K562 (cell line): ENCODE data around the gene FDX2. TPM values are rescaled to one million over a fixed set of nuclear protein-coding genes. Genes with fewer than 3 reads are reported as not detected.
A peak's percentile ranks its signal among the peaks of the same experiment; 100 is the strongest.

ENCODE experiments used
- ARID3A ChIP-seq: IDR thresholded peaks from 2 replicates; pipeline ENCODE4 v1.6.1; 2012; ENCODE audit warnings: low read depth, low read length, improper control_type of control experiment, borderline replicate concordance
- CBX2 ChIP-seq: fragments of 200-600 bp; sonication (generic); IDR thresholded peaks from one replicate; pipeline ENCODE4 v1.6.1; 2012; ENCODE audit warnings: mild to moderate bottlenecking, low read length, inconsistent platforms; ENCODE audit not compliant: insufficient read depth, poor library complexity, severe bottlenecking
- CBX3 ChIP-seq, 2 experiments: IDR thresholded peaks; 1 replicate in 1 of 2; 2 replicates in 1 of 2; pipeline ENCODE4 v1.6.1; 2012; ENCODE audit warnings: inconsistent platforms in 2 of 2, low read length in 2 of 2, borderline replicate concordance in 1 of 2, control low read depth in 1 of 2
- CCAR2 ChIP-seq: fragments of 200-400 bp; formaldehyde crosslinking; IDR thresholded peaks from 2 replicates; pipeline ENCODE4 v1.6.1; 2017; ENCODE audit warnings: mild to moderate bottlenecking, low read depth, low read length
- CEBPB ChIP-seq: fragments of 450-650 bp; IDR thresholded peaks from 2 replicates; pipeline ENCODE4 v1.6.1; 2016; ENCODE audit warnings: missing genetic modification characterization, missing compliant biosample characterization
- COPS2 ChIP-seq: fragments of 450-650 bp; conservative IDR thresholded peaks from 2 replicates; pipeline ENCODE4 v1.6.1; 2016; ENCODE audit warnings: mild to moderate bottlenecking, moderate library complexity
- FOXP1 ChIP-seq: sonication (generic); formaldehyde crosslinking; IDR thresholded peaks from 2 replicates; pipeline ENCODE4 v1.8.0; 2022; ENCODE audit warnings: mild to moderate bottlenecking, missing genetic modification reagents
- GATA2 ChIP-seq: sonication (generic); formaldehyde crosslinking; IDR thresholded peaks from 2 replicates; pipeline ENCODE4 v1.4.0; 2020; ENCODE audit warnings: mild to moderate bottlenecking, missing genetic modification reagents
- GTF2A2 ChIP-seq: IDR thresholded peaks from 2 replicates; pipeline ENCODE4 v1.6.1; 2016; ENCODE audit warnings: mild to moderate bottlenecking, missing genetic modification characterization, missing compliant biosample characterization
- L3MBTL2 ChIP-seq: fragments of 450-650 bp; IDR thresholded peaks from 2 replicates; pipeline ENCODE4 v1.6.1; 2016; ENCODE audit warnings: mild to moderate bottlenecking, moderate library complexity
- MIER1 ChIP-seq: fragments of 450-650 bp; IDR thresholded peaks from 2 replicates; pipeline ENCODE4 v1.6.1; 2016; ENCODE audit warnings: antibody characterized with exemption, mild to moderate bottlenecking, low read depth
- RFX7 ChIP-seq: fragments of 250-450 bp; sonication (Bioruptor Pico); IDR thresholded peaks from 2 replicates; pipeline ENCODE4 v1.5.1; 2021; ENCODE audit warnings: mild to moderate bottlenecking
- SMAD4 ChIP-seq: fragments of 250-450 bp; sonication (Bioruptor Pico); conservative IDR thresholded peaks from 2 replicates; pipeline ENCODE4 v1.8.0; 2021; ENCODE audit warnings: inconsistent platforms, mild to moderate bottlenecking, moderate library complexity
- SNIP1 ChIP-seq: fragments of 450-650 bp; IDR thresholded peaks from 2 replicates; pipeline ENCODE4 v1.7.1; 2017; ENCODE audit warnings: low read depth, mild to moderate bottlenecking
- SOX6 ChIP-seq: fragments of 450-650 bp; IDR thresholded peaks from 2 replicates; pipeline ENCODE4 v1.6.1; 2014; ENCODE audit warnings: mild to moderate bottlenecking
- YY1 ChIP-seq, 3 experiments: IDR thresholded peaks; 2 replicates each; pipeline ENCODE4 v1.6.1; 2011; ENCODE audit warnings: low read length in 2 of 3, mild to moderate bottlenecking in 2 of 3, moderate library complexity in 2 of 3, borderline replicate concordance in 1 of 3, control low read depth in 1 of 3, low read depth in 1 of 3; ENCODE audit not compliant: insufficient read depth in 3 of 3, insufficient replicate concordance in 2 of 3, control insufficient read depth in 1 of 3, insufficient read length in 1 of 3; ENCODE audit errors: extremely low read depth in 1 of 3
- ZBTB43 ChIP-seq: sonication (generic); formaldehyde crosslinking; IDR thresholded peaks from 2 replicates; pipeline ENCODE4 v1.8.0; 2023; ENCODE audit warnings: mild to moderate bottlenecking, missing genetic modification reagents
- ZBTB5 ChIP-seq: fragments of 450-650 bp; IDR thresholded peaks from 2 replicates; pipeline ENCODE4 v1.6.1; 2017; ENCODE audit warnings: antibody characterized with exemption
- ZNF143 ChIP-seq: sonication (generic); formaldehyde crosslinking; IDR thresholded peaks from 2 replicates; pipeline ENCODE4 v1.9.0; 2022; ENCODE audit warnings: mild to moderate bottlenecking, missing genetic modification reagents
- ZNF384 ChIP-seq: IDR thresholded peaks from 2 replicates; pipeline ENCODE4 v1.6.1; 2012; ENCODE audit warnings: low read depth, low read length, improper control_type of control experiment
- ZNF445 ChIP-seq: fragments of 250-450 bp; sonication (Bioruptor Pico); IDR thresholded peaks from 2 replicates; pipeline ENCODE4 v1.4.0; 2020; ENCODE audit warnings: low read depth, mild to moderate bottlenecking, moderate library complexity
- polyA plus RNA-seq, 8 experiments: library from polyadenylated mRNA; depleted of rRNA in 4 of 8; stranded (reverse) in 5 of 8; unstranded in 3 of 8; fragments of >200 nt; fragmentation: Nextera tagmentation in 2 of 8; fragmentation: Illumina TruSeq in 1 of 8; extraction: Ambion mirVana in 2 of 8; extraction: Trizol in 1 of 8; gene quantifications; 2 replicates each; pipeline versions ENCODE4 v1.2.1 to v1.2.3, GENCODE V29; 2011 to 2014; ENCODE audit warnings: inconsistent platforms in 1 of 8, missing spikeins in 1 of 8
- total RNA-seq, 7 experiments: library from RNA; depleted of rRNA in 6 of 7; stranded (reverse); fragments of >200 nt in 6 of 7; fragmentation: Illumina TruSeq in 2 of 7; extraction: Trizol in 2 of 7; gene quantifications; 2 replicates each; pipeline versions ENCODE4 v1.2.1 to v1.2.3, GENCODE V29; 2011 to 2021; ENCODE audit warnings: low replicate concordance in 1 of 7
- TF ChIP-seq, protein P1 (sequence below): fragments of 450-650 bp; formaldehyde crosslinking; IDR thresholded peaks from 2 replicates; pipeline ENCODE4 v1.4.0; 2022; ENCODE audit warnings: mild to moderate bottlenecking, moderate library complexity

FDX2 gene
- total and polyA plus RNA-seq, 9 of the 15 experiments (the other 6 are each of a cell fraction or from before 2014, with no cell fraction given) = 2.5 to 49.8 (median 29.7) TPM

- TF ChIP-seq CCAR2 = no peak
- no peak for TF ChIP-seq CEBPB
- TF ChIP-seq ZBTB5 = no peak
- no peak for TF ChIP-seq ZBTB43
- peak; percentile 87 for TF ChIP-seq GATA2 (CRISPR knock-in tag)
- TF ChIP-seq FOXP1 (CRISPR knock-in tag) = no peak
- TF ChIP-seq GTF2A2 (tag) = no peak
- TF ChIP-seq SNIP1 = no peak
- TF ChIP-seq ZNF143 (CRISPR knock-in tag) = no peak
- TF ChIP-seq YY1 (IDR thresholded peaks at IDR 0.05; ENCODE audit: borderline replicate concordance in 1 of 3, control insufficient read depth in 1 of 3, extremely low read depth in 1 of 3, insufficient read depth in 3 of 3, insufficient read length in 1 of 3, insufficient replicate concordance in 2 of 3, low read depth in 1 of 3, low read length in 2 of 3) = no peak
- TF ChIP-seq, protein P1, sequence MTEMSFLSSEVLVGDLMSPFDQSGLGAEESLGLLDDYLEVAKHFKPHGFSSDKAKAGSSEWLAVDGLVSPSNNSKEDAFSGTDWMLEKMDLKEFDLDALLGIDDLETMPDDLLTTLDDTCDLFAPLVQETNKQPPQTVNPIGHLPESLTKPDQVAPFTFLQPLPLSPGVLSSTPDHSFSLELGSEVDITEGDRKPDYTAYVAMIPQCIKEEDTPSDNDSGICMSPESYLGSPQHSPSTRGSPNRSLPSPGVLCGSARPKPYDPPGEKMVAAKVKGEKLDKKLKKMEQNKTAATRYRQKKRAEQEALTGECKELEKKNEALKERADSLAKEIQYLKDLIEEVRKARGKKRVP (CRISPR knock-in tag) = 0 out of 2 replicates have a peak, but pooled peaks have one; percentile 26
- TF ChIP-seq RFX7 (CRISPR knock-in tag) = no peak
- no peak; a peak in 1 of 3 replicates for TF ChIP-seq CBX3 (IDR thresholded peaks at IDR 0.05; ENCODE audit: borderline replicate concordance in 1 of 2, low read length in 2 of 2)
- peak; percentile 69 for TF ChIP-seq SOX6
- TF ChIP-seq L3MBTL2 = peak; percentile 88
- TF ChIP-seq MIER1 = no peak
- TF ChIP-seq ARID3A = 0 out of 2 replicates have a peak, but pooled peaks have one; percentile 9
- TF ChIP-seq ZNF445 (CRISPR knock-in tag) = no peak
- TF ChIP-seq COPS2 = no peak
- TF ChIP-seq SMAD4 (CRISPR knock-in tag) = peak; percentile 75
- no peak for TF ChIP-seq CBX2
- no peak for TF ChIP-seq ZNF384
Measured at GRCh38 chr19:10299545-10300458, 16.0 kb downstream of the FDX2 start (continued).
